Heart left ventricle (tissue), 13 donors: Measurements from ENCODE around the gene TFEB.

ENCODE experiments used
- POLR2A ChIP-seq, 2 donors: fragments of 450-650 bp; IDR thresholded peaks; one replicate each; pipeline ENCODE4 v1.6.1; 2017; ENCODE audit warnings: antibody characterized with exemption in 2 of 2, mild to moderate bottlenecking in 2 of 2, moderate library complexity in 2 of 2
- TF ChIP-seq, protein P1 (sequence below), 12 donors: fragments of 200-600 bp; sonication (generic) in 4 of 12; IDR thresholded peaks; one replicate each; pipeline versions ENCODE4 v1.5.0 to v1.8.0; 2018 to 2022; ENCODE audit warnings: antibody characterized with exemption in 12 of 12, mild to moderate bottlenecking in 5 of 12
- donor health status: ischemic (EF 13 %, LVEDD 7.1; RV severe dilation, severe dysfunction).
- donor health status: DM: no; HTN: yes; CAD: no.
- donor health status: DM: no; HTN: no; CAD: no.
- donor health status: ischemic (EF 25% LVEDD 6.9; RV normal size, moderate dysfunction).
- donor health status: ischemic (EF 25% LVEDD 5.7; RV mildly dilated, moderate dysfunction).
- donor health status: ischemic (EF 35%, LVEDD 5.7; RV mildly dilated, moderate dysfunction).
- donor health status: nonischemic (EF 11% LVEDD 7.7; RV severe dilation, severe dysfunction).
- donor health status: DM: yes; HTN: yes; CAD: no.
- donor health status: PGD.
- donor health status: ischemic (EF 29% LVEDD 5.4; RV normal size, mild dysfunction).
- donor health status: nonischemic (EF 23%, LVEDD 6.1; RV moderate dilation, normal function).

DNA sequence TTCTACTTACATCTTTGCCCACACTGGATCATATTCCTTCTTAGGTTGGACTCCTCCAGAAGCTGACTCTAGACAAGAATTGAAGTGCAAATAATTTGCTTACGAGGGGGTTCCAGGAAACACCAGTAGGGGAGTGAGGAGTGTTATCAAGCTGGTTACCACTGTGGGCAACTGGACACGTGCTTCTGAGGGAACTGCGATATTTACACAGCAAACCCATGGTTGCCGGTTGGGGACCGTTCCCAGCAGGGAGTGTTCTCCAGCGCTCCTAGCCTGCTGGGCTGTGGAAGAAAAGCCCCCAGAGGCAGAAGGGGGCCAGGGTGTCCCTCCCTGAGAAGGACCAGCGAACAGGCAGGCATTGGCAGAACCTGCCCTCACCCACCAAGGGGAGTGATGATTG is 75.5 kb downstream of the TFEB start:
- TF ChIP-seq, protein P1, sequence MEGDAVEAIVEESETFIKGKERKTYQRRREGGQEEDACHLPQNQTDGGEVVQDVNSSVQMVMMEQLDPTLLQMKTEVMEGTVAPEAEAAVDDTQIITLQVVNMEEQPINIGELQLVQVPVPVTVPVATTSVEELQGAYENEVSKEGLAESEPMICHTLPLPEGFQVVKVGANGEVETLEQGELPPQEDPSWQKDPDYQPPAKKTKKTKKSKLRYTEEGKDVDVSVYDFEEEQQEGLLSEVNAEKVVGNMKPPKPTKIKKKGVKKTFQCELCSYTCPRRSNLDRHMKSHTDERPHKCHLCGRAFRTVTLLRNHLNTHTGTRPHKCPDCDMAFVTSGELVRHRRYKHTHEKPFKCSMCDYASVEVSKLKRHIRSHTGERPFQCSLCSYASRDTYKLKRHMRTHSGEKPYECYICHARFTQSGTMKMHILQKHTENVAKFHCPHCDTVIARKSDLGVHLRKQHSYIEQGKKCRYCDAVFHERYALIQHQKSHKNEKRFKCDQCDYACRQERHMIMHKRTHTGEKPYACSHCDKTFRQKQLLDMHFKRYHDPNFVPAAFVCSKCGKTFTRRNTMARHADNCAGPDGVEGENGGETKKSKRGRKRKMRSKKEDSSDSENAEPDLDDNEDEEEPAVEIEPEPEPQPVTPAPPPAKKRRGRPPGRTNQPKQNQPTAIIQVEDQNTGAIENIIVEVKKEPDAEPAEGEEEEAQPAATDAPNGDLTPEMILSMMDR (IDR thresholded peaks at IDR 0.05) = no peak
- no peak for TF ChIP-seq POLR2A (IDR thresholded peaks at IDR 0.05)
